ENCODE results near the gene CEP350.

CEP350 gene

DNA sequence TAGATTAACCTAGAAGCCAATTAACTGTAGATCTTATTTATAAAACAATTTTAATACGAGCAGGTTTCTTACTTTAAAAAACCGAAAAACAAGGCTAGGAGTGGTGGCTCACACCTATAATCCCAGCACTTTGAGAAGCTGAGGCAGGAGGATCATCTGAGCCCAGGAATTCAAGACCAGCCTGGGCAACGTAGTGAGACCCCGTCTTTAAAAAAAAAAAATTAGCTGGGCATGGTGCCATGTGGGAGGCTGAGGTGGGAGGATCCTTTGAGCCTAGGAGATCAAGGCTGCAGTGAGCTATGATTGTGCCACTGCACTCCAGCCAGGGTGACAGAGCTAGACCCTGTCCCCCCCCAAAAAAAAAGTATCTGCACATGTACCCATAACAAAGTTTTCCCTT is 110.8 kb downstream of the CEP350 start:
- no peak for DNase-seq

DNA sequence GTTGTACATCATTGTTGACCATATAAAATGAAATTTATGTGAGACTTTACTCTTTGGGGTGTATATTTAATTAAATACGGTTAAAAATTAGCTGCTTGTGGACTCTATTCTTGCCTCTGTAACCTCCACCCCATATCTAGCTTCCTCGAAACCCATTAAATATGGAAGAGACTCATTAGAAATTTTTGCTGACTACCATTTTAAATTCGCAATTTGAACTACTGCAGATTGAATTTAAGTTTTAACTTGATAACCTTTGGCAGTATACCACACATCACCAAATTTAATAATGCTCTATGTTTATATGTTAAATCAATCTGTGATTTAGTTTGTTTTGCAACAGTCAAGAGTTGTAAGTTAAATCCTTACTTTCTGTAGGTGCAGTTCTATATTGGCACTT is 111.5 kb downstream of the CEP350 start:
- no peak for DNase-seq

DNA sequence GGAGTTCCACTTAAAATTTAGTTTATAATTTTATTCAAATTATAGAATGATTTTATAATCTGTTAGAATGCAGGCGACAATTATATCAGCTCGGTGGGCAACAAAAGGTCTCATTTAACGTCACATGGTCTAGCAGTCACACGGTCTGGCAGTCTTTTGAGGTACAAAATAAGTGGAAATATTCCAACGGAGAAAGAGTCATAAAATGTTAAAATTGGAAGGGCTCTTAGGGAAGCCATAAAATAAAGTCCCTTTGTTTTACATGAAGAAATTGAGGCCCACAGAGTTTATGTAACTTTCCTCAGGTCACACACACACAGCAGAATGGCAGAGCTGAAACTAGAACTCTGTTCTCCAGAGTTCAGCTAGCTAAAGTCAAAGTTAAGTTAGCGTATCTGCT is 115.7 kb downstream of the CEP350 start:
- no peak for DNase-seq

DNA sequence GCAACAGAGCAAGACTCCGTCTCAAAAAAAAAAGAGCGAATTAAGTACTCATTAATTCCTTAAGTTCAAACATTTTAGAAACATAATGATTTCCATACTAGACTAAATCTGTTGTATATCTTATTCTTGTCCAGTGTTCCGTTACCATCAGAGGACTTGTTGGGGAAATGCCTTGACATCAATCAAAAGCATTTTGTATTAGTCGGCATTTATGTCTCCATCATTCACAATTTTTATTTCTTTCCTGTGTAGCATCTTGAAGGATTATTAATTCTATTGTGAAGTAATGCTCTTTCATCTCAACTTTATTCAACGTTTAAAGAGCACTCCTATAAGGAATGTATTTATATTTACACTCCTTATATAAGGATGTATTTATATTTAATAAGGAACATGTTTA is 117.1 kb downstream of the CEP350 start:
- no peak for DNase-seq

DNA sequence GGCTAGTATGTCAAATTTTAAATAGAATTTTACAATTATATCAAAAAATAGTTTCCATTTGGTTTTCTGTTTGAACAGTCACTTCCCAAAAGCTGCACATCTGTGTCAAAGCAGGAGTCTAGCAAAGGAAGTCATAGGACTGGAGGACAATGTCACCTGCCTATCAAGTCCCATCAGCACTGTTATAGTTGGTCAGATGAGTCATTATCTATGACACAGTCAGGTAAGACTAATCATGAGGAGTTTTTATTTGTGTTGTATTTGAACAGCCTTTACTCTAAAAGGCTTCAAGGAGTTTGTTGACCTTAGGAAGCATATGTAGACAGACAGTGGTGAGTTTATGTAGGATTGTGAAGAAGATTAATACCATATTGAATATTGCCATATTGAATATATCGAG is 125.8 kb downstream of the CEP350 start:
- no peak for DNase-seq

DNA sequence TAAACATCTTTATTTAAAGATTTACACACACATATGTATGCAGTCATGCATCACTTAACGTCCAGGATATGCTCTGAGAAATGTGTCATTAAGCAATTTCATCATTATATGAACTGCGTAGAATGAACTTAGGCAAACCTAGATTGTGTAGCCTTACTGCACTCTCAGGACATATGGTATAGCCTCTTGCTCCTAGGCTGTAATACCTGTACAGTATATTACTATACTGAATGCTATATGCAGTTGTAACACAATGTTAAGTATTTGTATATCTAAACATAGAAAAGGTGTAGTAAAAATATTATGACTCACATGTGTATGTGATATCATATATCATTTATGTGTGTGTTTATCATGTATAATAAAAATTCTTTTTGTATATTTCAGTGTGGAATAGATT is 126.9 kb downstream of the CEP350 start:
- DNase-seq = no peak

DNA sequence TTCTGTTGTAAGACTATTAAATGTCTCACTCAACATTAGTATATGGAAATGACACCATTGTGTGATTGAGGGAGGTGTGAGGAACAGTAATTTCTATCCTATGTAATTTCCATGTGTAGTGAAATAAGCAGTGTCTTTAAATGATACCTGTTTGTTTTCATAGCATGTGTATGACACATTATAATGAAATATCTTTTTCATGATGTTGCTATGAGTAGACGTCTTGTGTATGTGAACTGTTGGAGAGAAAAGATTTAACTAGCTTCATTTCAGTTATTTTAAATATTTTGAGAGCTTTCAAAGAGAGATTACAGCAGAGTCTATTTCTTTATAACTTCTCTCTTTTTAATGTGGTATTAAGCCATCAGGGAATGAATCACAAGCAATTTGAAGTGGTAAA is 128.6 kb downstream of the CEP350 start:
- DNase-seq = no peak

DNA sequence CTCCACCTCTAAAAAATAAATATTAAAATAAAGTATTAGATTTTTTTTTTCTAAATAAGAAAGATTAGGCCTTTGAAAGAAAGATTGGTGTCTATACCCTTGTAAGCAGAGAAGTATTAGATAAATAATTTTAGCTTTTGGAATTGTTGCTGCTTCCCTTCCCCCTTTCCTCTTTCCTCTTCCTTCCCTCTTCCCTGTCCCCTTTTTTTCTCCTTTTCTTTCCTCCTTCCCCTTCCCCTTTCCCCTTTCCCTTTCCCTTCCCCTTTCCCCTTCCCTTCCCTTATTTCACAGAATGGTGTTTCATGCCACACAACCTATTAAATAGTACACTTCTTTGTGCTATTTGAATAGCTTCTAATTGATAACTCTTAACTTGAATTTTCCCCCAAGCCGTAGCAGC is 130.3 kb downstream of the CEP350 start:
- no peak for DNase-seq

DNA sequence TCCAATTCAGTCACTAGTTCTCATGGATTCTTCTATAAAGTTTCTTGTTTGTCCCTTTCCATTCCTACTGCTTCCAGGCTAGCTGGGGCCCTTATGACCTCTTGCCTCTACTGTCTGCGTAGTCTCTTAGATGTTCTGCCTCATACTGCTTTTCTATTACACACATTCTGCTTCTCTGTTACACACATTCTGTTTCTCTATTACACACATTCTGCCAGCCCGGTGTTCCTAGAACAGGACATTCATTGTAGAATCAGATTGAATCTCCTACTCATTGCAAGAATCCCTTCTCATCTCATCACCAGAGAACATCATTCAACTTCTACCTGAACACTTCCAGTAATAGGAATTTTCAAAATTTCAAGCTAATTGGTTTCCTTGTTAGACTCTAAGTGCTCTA is 130.7 kb downstream of the CEP350 start:
- no peak for DNase-seq

DNA sequence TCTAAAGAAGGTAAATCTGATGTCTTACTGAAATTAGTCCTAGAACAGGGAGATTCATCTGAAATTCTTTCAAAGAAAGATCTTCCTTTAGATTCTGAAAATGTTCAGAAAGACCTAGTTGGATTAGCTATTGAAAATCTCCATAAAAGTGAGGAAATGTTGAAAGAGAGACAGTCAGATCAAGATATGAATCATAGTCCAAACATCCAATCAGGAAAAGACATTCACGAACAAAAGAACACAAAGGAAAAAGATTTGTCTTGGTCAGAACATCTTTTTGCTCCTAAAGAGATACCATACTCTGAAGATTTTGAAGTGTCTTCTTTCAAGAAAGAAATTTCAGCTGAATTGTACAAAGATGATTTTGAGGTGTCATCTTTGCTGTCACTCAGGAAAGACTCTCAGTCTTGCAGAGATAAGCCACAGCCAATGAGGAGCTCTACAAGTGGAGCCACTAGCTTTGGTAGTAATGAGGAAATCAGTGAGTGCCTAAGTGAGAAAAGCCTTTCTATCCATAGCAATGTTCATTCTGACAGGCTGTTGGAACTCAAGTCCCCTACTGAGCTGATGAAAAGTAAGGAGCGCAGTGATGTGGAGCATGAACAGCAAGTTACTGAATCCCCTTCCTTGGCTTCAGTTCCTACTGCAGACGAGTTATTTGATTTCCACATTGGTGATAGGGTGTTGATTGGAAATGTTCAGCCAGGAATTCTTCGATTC is 138.5 kb downstream of the CEP350 start:
- DNase-seq = peak; percentile 12

DNA sequence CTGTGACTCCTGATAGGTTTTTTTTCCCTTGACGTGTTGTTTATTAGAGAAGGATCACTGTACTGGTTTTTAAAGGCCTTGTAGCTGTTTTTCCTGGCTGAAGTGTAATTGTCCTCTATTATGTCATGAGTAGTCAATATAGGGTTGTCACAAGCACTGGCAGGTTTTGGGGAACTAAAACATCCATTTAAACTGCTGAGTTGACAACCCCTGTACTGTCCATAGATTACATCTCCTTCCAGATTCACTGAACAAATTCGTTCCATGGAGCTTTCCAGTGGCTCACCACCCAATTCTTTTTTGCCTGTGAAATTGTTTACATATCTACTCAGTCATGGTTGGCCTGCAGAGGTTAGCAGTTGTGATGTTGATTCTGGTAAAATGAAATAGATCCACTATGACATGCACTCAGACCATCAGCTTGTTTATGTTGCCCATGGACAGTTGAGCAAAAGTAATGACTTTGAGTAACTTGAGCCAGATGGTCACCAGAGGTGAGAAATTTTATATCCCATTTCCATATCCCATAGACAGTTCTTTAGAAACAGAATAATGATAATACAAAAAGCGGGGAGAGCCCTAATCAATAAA is 140.2 kb downstream of the CEP350 start:
- DNase-seq = no peak

DNA sequence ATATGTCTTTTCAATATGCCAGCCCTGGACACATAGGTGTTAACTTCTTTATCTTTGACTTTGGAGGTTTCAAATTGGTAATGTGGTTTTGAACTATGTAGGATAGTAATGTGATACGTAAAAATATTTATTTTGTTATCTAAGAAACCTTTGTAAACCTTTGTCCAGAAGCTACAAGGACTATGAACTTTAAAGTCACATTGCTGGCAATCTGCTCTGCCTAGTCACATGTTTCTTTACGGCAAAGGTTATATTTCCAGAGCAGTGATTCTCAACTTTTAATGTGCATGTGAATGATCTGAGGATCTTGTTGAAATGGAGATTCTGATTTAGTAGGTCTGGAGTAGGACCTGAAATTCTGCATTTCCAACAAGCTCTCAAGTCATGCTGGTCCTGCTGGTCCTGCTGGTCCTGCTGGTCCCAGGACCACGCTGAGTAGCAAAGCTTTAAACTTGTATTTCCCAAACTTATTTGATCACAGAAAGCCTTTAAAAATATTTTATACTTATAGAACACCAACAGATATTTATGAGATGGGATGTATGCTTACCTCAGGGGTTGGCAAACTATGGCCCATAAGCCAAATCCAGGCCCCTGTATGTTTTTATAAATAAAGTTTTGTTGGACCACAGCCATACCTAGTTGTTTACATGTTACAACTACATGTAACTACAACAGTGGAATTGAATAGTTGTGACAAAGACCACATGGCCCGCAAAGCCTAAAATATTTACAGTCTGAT is 142.1 kb downstream of the CEP350 start:
- DNase-seq = no peak

DNA sequence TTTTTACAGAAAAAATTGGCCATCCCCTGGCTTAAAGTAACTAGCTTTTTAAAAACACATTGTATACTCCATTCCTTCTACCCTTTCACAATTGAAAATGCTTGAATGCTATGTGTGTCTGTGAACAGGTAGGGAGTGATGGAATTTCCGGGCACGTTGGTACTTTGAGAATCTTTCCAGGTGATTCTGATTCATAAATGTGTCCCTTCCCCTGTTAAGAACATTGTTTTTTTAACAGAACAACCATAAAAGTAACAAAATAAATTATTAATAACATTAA is 142.7 kb downstream of the CEP350 start:
- no peak for DNase-seq

DNA sequence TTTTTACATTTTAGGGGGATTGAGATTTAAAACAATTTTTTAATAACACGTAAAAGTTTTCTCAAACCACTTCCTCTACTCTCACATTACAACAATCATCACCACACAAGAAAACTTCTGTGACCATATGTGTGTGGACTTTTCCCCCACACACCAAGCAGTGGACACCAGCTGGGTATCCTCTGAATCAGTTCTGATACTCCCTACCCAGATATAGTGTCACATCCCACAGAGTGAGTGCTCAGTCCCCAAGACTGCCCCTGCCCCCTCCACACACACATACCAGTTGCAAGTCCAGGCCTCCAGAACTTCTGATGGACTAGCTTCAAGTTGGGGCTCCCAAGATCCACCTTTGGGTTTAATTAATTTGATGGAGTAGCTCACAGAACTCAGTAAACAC is 146.8 kb downstream of the CEP350 start:
- no peak for DNase-seq

DNA sequence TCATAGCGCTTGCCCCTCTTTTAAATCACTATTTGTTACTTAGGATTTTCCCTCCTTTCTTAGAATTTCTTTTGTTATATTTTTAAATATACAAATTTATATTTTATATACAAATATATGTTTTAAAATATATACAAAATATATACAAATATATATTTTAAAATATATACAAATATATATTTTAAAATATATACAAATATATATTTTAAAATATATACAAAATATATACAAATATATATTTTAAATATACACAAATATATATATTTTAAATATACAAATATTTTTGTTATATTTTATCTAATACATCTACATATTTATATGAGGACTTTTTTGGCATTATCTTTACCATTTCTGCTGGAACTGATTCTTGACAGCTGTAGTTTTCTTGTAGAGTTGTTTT is 149.2 kb downstream of the CEP350 start:
- no peak for DNase-seq

DNA sequence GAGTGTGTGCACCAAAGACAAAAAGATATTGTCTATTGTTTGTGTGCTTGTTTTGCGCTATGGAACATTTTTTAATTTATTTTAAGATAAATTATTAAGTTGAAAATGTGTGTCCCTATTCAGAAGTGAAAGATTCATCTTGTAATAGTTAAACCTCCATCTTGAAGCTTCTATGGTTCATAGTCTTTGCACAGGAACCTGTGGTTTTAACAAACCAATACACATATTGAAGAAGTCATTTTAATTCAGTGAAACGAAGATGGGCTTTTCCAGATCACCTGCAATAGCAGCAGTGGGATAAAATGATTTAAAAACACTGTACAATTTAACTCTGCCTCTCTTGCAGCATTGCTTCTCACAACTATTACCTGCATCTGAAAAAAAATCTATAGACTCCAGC is 157.5 kb downstream of the CEP350 start:
- DNase-seq = no peak

DNA sequence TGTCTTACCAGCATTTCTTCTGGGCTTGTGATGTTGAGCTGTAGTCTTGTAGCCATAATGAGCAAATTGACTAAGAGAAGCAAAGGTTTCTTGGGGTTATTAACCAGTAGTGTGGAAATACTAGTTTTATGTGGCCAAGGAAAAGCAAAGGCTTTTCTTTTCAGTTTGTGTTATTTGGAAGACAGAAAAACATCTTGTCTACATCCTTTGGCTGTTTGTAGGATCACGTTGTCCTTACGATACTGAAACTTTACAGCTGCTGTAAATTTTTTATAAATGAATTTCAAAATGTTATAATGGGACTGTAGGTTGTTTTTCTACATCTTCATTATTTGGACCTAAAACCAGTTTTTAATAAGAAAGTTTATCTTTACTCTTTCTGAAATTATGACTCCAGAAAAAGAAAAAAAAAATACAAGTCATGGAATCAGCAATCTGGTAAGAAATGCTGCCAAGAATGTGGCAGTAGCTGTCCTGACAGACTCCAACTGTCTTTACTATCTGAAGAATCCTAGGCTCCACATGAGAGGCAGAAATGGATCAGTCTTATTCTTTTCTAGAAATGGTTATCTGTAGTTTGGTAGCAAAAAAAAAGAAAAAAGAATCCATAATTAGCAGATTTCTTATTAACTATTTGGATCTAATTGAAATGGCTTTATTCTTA is 158.5 kb downstream of the CEP350 start:
- no peak for DNase-seq

DNA sequence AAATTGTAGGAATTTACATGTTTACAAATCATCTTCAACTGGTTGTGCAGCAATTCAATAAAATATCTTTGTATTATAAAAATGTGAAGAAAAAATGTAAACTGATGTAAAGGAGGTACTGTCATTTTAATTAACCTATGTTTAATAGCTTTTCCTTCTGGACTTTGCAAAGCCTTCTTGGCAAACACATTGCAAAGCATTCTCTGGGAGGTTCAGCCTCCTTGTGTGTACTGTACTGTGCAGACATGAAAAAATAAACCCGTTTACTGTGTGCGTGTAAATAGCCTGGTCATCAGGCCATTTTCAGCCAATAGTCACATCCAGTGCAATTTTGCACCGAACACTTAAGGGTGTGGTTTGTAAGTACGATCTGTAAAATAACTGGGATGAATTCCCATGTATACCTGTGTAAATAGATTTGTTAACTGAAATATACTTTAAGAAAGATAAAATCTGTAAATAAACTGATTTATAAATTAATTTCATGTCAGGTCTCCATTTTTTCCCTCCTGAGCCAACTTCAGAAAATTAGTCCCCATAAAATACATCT is 159.9 kb downstream of the CEP350 start:
- DNase-seq = no peak

DNA sequence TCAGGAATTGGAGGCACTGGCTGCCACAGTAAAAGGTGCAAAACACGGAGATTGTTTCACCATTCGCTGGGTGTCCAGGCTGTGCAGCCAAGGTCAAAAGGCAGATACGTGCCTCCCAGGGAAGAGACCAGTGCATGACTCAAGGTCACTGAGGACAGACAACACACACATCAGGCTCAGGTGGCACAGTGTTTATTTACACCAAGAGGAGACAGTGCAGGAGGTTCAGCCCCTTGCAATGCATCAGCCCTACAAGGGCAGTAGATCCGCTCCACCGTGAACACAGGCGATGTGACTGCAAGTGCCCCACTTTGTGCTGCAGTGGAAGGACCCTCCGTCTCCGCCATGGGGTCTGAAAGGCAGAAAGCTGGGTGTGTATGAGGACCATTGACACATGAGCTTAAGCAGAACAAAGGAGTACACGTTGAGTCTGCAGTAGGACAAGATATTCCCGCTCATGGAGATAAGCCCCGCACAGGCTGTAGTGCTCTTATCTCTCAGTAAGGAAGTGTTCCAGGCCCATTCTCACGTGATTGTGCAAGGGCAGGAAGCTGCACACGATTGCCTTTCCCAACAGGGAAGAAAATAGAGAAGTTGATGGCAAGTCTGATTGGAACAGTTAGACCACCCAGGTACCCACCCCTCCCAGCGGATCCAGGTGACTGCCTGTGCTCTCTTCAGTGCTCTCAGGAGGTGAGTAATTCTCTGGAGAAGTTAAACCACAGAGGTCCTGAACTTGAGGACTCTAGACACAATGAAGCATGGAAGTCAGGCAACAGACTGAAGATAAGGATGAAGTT is 162.6 kb downstream of the CEP350 start:
- DNase-seq = no peak

DNA sequence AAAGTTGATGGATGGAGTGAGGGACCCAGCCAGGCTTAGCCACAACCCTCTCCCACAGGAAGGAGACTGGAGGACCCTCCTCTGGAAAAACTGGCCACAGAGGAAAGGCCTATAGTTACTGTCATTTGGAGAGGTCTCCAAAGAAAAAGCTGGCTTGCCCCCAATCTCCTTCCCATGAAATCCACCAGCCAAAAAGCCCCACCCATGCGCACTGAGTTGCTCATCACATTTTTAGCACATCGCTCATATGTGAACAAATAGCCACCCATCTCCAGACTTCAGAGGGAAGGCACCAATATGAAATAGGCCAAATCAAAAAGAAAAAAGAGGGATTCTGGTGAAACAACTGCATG is 163.1 kb downstream of the CEP350 start:
- peak; percentile 86 for DNase-seq

DNA sequence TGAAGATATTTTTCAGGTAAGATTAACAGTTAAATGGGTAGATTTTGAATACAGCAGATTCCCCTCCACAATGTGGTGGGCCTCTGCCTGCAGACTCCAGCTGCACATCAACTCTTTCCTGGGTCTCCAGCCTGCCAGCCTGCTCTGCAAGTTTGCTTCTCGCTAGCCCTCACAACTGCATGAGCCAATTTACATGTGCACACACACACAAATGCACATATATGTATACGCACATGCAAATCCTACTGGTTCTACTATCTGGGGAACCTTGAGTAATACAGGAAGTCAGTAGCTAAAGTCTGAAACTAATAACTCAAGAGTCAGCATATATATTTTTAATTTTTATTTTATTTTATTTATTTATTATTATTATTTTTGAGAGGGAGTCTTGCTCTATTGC is 165.2 kb downstream of the CEP350 start:
- DNase-seq = no peak

DNA sequence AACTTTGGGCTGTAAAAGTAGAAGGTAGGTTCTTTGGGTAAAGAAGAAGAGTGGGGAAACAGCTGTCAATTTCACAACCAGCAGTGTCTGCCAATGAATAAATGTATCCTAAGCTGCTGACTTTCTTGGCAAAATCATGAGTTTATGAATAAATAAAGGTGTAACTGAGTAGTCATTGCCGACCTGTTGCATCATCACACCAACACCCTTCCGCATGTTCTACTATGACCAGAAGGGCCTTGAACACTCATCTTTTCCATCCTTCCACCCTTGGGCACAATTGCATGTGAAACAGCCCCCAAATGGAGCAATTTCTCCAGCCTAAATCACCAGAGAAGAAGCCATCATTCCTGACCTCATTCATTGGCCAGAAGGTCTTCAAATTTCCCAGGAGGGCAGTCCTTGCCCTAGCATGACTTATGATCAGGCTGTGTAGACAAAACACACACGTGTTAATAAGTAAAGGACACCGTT is 168.9 kb downstream of the CEP350 start:
- DNase-seq = peak; percentile 22

DNA sequence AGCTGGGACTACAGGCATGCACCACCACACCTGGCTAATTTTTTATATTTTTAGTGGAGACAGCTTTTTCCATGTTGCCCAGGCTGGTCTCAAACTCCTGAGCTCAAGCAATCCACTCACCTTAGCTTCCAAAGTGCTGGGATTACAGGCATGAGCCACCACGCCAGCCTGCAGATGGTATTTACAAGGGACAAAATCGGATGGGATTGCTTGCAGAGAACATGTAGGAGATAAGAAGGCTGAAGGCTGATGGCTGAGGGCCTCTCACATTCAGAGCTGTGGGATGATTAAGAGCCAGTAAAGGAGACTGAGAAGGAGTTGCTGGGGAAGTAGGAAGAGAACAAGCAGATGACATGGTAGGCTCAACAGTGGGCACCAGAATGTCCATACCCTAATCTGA is 176.0 kb downstream of the CEP350 start:
- no peak for DNase-seq
